HepG2 (cell line): ENCODE data around the gene KLHL18. TPM values are rescaled to one million over a fixed set of nuclear protein-coding genes. Genes with fewer than 3 reads are reported as not detected.

Source experiments
- ARNT ChIP-seq: fragments of 450-650 bp; IDR thresholded peaks from 2 replicates; pipeline ENCODE4 v1.6.1; 2017
- ATF2 ChIP-seq: sonication (generic); formaldehyde crosslinking; IDR thresholded peaks from 2 replicates; pipeline ENCODE4 v1.4.0; 2020; ENCODE audit warnings: missing genetic modification reagents
- ATF7-NPFF ChIP-seq: sonication (generic); formaldehyde crosslinking; IDR thresholded peaks from 2 replicates; pipeline ENCODE4 v1.8.1; 2023; ENCODE audit warnings: mild to moderate bottlenecking, low read depth, missing genetic modification reagents, moderate library complexity
- KDM6A ChIP-seq: IDR thresholded peaks from 2 replicates; pipeline ENCODE4 v1.6.1; 2016; ENCODE audit warnings: low read depth
- NCOA1 ChIP-seq: sonication (generic); formaldehyde crosslinking; IDR thresholded peaks from 2 replicates; pipeline ENCODE4 v1.9.0; 2021; ENCODE audit warnings: missing genetic modification reagents
- RBAK ChIP-seq: sonication (generic); formaldehyde crosslinking; IDR thresholded peaks from 2 replicates; pipeline ENCODE4 v1.5.1; 2020; ENCODE audit warnings: mild to moderate bottlenecking, missing genetic modification reagents
- SIN3A ChIP-seq: IDR thresholded peaks from 2 replicates; pipeline ENCODE4 v1.6.1; 2011; ENCODE audit warnings: low read depth, mild to moderate bottlenecking, control low read depth, low read length, borderline replicate concordance
- SMARCE1 ChIP-seq: fragments of 450-650 bp; IDR thresholded peaks from 2 replicates; pipeline ENCODE4 v1.6.1; 2017; ENCODE audit warnings: borderline replicate concordance
- ZFP37 ChIP-seq: sonication (generic); formaldehyde crosslinking; IDR thresholded peaks from 2 replicates; pipeline ENCODE4 v1.4.0; 2020; ENCODE audit warnings: missing genetic modification reagents, borderline replicate concordance
- ZNF275 ChIP-seq: sonication (generic); formaldehyde crosslinking; IDR thresholded peaks from 2 replicates; pipeline ENCODE4 v1.8.0; 2022; ENCODE audit warnings: missing genetic modification reagents, mild to moderate bottlenecking, inconsistent platforms, borderline replicate concordance
- ZNF337 ChIP-seq: sonication (generic); formaldehyde crosslinking; IDR thresholded peaks from 2 replicates; pipeline ENCODE4 v1.5.1; 2020; ENCODE audit warnings: missing genetic modification reagents, low read depth, mild to moderate bottlenecking, borderline replicate concordance
- ZNF431 ChIP-seq: sonication (generic); formaldehyde crosslinking; IDR thresholded peaks from 2 replicates; pipeline ENCODE4 v1.9.0; 2022; ENCODE audit warnings: missing genetic modification reagents, low read depth, mild to moderate bottlenecking, borderline replicate concordance
- ZNF451 ChIP-seq: sonication (generic); formaldehyde crosslinking; IDR thresholded peaks from 2 replicates; pipeline ENCODE4 v1.5.0; 2020; ENCODE audit warnings: mild to moderate bottlenecking, missing genetic modification reagents
- ZNF513 ChIP-seq: sonication (generic); formaldehyde crosslinking; conservative IDR thresholded peaks from 2 replicates; pipeline ENCODE4 v1.5.0; 2020; ENCODE audit warnings: missing genetic modification reagents
- ZNF558 ChIP-seq: sonication (generic); formaldehyde crosslinking; IDR thresholded peaks from 2 replicates; pipeline ENCODE4 v1.9.0; 2022; ENCODE audit warnings: mild to moderate bottlenecking, missing genetic modification reagents, borderline replicate concordance
- ZNF75D ChIP-seq: sonication (generic); formaldehyde crosslinking; IDR thresholded peaks from 2 replicates; pipeline ENCODE4 v1.8.1; 2023; ENCODE audit warnings: missing genetic modification reagents, mild to moderate bottlenecking, borderline replicate concordance
- ZNF780A ChIP-seq: sonication (generic); formaldehyde crosslinking; IDR thresholded peaks from 2 replicates; pipeline ENCODE4 v1.8.0; 2022; ENCODE audit warnings: mild to moderate bottlenecking, missing genetic modification reagents, moderate library complexity
- polyA plus RNA-seq, 8 experiments: library from polyadenylated mRNA; depleted of rRNA in 3 of 8; stranded (reverse) in 7 of 8; unstranded in 1 of 8; fragments of >200 nt; fragmentation: Illumina TruSeq in 4 of 8; extraction: Trizol in 4 of 8; gene quantifications; 2 replicates each; pipeline versions ENCODE4 v1.2.1 to v1.2.3, GENCODE V29; 2011 to 2016; ENCODE audit warnings: low read depth in 4 of 8, missing spikeins in 1 of 8, mixed read lengths in 1 of 8; ENCODE audit not compliant: insufficient read depth in 1 of 8
- total RNA-seq, 5 experiments: library from RNA; depleted of rRNA; stranded (reverse); fragments of >200 nt; fragmentation: Illumina TruSeq; extraction: Trizol; gene quantifications; 2 replicates each; pipeline ENCODE4 v1.2.3, GENCODE V29; 2016; ENCODE audit warnings: low read depth in 1 of 5
- TF ChIP-seq, protein P1 (sequence below): IDR thresholded peaks from 2 replicates; pipeline ENCODE4 v1.6.1; 2016; ENCODE audit warnings: low read depth, missing genetic modification reagents, missing compliant biosample characterization
- TF ChIP-seq, protein P2 (sequence below): IDR thresholded peaks from 2 replicates; pipeline ENCODE4 v1.6.1; 2016; ENCODE audit warnings: control low read depth

KLHL18 gene
- total and polyA plus RNA-seq, 2 of the 13 experiments (the other 11 are each of a cell fraction or from before 2014, with no cell fraction given), result 17.5 to 18.8 TPM

GRCh38 chr3:47379411-47379899 lies 96.7 kb downstream of the KLHL18 start (continued):
- TF ChIP-seq ZNF780A (CRISPR knock-in tag) (no peak), ZNF558 (peak; percentile 61; the same call in 1 of the 2 replicates), ZNF75D (CRISPR knock-in tag) (no peak), ZNF513 (no peak), KDM6A (CRISPR knock-in tag) (peak; percentile 61; the same call in 1 of the 2 replicates), ZNF451 (0 out of 2 replicates have a peak, but pooled peaks have one; percentile 29), ATF2 (CRISPR knock-in tag) (peak; percentile 70; the same call in 1 of the 2 replicates), ZFP37 (CRISPR knock-in tag) (peak; percentile 93), NCOA1 (CRISPR knock-in tag) (peak; percentile 42; the same call in 1 of the 2 replicates), RBAK (CRISPR knock-in tag) (no peak), ZNF337 (CRISPR knock-in tag) (peak; percentile 43; the same call in 1 of the 2 replicates), SMARCE1 (no peak), ARNT (no peak), ZNF275 (CRISPR knock-in tag) (no peak), SIN3A (0 out of 2 replicates have a peak, but pooled peaks have one; percentile 5), ATF7-NPFF (CRISPR knock-in tag) (no peak; the same call in 1 of the 2 replicates), ZNF431 (CRISPR knock-in tag) (0 out of 2 replicates have a peak, but pooled peaks have one; percentile 85)
- TF ChIP-seq, protein P1, sequence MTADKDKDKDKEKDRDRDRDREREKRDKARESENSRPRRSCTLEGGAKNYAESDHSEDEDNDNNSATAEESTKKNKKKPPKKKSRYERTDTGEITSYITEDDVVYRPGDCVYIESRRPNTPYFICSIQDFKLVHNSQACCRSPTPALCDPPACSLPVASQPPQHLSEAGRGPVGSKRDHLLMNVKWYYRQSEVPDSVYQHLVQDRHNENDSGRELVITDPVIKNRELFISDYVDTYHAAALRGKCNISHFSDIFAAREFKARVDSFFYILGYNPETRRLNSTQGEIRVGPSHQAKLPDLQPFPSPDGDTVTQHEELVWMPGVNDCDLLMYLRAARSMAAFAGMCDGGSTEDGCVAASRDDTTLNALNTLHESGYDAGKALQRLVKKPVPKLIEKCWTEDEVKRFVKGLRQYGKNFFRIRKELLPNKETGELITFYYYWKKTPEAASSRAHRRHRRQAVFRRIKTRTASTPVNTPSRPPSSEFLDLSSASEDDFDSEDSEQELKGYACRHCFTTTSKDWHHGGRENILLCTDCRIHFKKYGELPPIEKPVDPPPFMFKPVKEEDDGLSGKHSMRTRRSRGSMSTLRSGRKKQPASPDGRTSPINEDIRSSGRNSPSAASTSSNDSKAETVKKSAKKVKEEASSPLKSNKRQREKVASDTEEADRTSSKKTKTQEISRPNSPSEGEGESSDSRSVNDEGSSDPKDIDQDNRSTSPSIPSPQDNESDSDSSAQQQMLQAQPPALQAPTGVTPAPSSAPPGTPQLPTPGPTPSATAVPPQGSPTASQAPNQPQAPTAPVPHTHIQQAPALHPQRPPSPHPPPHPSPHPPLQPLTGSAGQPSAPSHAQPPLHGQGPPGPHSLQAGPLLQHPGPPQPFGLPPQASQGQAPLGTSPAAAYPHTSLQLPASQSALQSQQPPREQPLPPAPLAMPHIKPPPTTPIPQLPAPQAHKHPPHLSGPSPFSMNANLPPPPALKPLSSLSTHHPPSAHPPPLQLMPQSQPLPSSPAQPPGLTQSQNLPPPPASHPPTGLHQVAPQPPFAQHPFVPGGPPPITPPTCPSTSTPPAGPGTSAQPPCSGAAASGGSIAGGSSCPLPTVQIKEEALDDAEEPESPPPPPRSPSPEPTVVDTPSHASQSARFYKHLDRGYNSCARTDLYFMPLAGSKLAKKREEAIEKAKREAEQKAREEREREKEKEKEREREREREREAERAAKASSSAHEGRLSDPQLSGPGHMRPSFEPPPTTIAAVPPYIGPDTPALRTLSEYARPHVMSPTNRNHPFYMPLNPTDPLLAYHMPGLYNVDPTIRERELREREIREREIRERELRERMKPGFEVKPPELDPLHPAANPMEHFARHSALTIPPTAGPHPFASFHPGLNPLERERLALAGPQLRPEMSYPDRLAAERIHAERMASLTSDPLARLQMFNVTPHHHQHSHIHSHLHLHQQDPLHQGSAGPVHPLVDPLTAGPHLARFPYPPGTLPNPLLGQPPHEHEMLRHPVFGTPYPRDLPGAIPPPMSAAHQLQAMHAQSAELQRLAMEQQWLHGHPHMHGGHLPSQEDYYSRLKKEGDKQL (CRISPR knock-in tag), result peak; percentile 56; the same call in 1 of the 2 replicates
- TF ChIP-seq, protein P2, sequence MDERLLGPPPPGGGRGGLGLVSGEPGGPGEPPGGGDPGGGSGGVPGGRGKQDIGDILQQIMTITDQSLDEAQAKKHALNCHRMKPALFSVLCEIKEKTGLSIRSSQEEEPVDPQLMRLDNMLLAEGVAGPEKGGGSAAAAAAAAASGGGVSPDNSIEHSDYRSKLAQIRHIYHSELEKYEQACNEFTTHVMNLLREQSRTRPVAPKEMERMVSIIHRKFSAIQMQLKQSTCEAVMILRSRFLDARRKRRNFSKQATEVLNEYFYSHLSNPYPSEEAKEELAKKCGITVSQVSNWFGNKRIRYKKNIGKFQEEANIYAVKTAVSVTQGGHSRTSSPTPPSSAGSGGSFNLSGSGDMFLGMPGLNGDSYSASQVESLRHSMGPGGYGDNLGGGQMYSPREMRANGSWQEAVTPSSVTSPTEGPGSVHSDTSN (CRISPR knock-in tag), result no peak
